ENCODE results near the gene PANK3.
A peak's percentile ranks its signal among the peaks of the same experiment; 100 is the strongest.
"Not testable (repeated sequence)": the region's sequence is repeated elsewhere in the genome, so short reads cannot be mapped to it uniquely, and the experiment has no call there.

Gene PANK3

GRCh38 chr5:168549554-168549953, 29.6 kb downstream of the PANK3 start:
- no peak for DNase-seq

GRCh38 chr5:168537176-168537575, 42.0 kb downstream of the PANK3 start:
- no peak for DNase-seq

- DNase-seq, result not testable (repeated sequence)
Observed at GRCh38 chr5:168534351-168534750, 44.8 kb downstream of the PANK3 start.

GRCh38 chr5:168531987-168532864, 46.9 kb downstream of the PANK3 start:
- DNase-seq, result no peak

- no peak for DNase-seq
Observed at GRCh38 chr5:168531191-168531590, 48.0 kb downstream of the PANK3 start.

GRCh38 chr5:168530621-168531150, 48.5 kb downstream of the PANK3 start:
- no peak for DNase-seq

- DNase-seq, result no peak
Observed at GRCh38 chr5:168529374-168530234, 49.6 kb downstream of the PANK3 start.

GRCh38 chr5:168528521-168529373, 50.4 kb downstream of the PANK3 start, which contains the start of gene FBLL1:
Gene FBLL1 (plus strand): TSS chr5:168529305. CDS start chr5:168529505, 200 bp downstream.
- peak; percentile 7 for DNase-seq

GRCh38 chr5:168527756-168528295, 51.3 kb downstream of the PANK3 start:
- no peak for DNase-seq

- DNase-seq, result no peak
Observed at GRCh38 chr5:168525856-168526255, 53.3 kb downstream of the PANK3 start.

GRCh38 chr5:168513861-168514428, 65.2 kb downstream of the PANK3 start:
- no peak for DNase-seq

- no peak for DNase-seq
Observed at GRCh38 chr5:168502563-168503237, 76.5 kb downstream of the PANK3 start.

Measured in stimulated activated CD4-positive, alpha-beta T cell treated with anti-CD3 and anti-CD28 coated beads, Interleukin-1b, Interleukin-23, amount 100 ng/mL, for 48 hours (primary cell).